GM12878 (cell line): ENCODE measurements around the gene RBBP6. TPM values are rescaled to one million over a fixed set of nuclear protein-coding genes. Genes with fewer than 3 reads are reported as not detected.
A peak's percentile ranks its signal among the peaks of the same experiment; 100 is the strongest.

ENCODE experiments used
- ATAC-seq: fragments of 200-7000 bp; cut with Tn5 transposase; 3 replicates; pipeline ENCODE4 v1.9.1; 2020; ENCODE audit warnings: mild to moderate bottlenecking, moderate library complexity
- BruUV-seq: library from RNA; stranded (reverse); fragments of 400-500 nt; replicated peaks from 2 replicates; lab custom pipeline; 2021; lab: Mats Ljungman, UMichigan
- CTCF ChIA-PET: fragments of 300-600 bp; sonication (Branson Sonifier 250); formaldehyde crosslinking; extraction: SDS; loops from one replicate; lab custom pipeline; 2021; ENCODE audit warnings: inconsistent platforms; lab: Yijun Ruan, JAX
- POLR2A ChIA-PET: fragments of 350-600 bp; formaldehyde crosslinking; extraction: SDS; loops from one replicate; lab custom pipeline; 2021; ENCODE audit warnings: inconsistent platforms; lab: Charles Lee
- RAD21 ChIA-PET: fragments of 300-600 bp; sonication (Branson Sonifier 250); formaldehyde crosslinking; loops from one replicate; lab custom pipeline; 2023; ENCODE audit warnings: antibody characterized with exemption; ENCODE audit not compliant: unreplicated experiment; lab: Charles Lee
- SMC1A ChIA-PET: fragments of 300-600 bp; sonication (Branson Sonifier 250); formaldehyde crosslinking; loops from one replicate; lab custom pipeline; 2023; ENCODE audit not compliant: unreplicated experiment, uncharacterized antibody; lab: Charles Lee
- DNase-seq: peaks from one replicate; pipeline ENCODE4 v3.0.0-alpha.2; 2011; ENCODE audit warnings: low read depth, low spot score
- FAIRE-seq: peaks from 3 replicates; lab custom pipeline; 2011; peaks lifted over from hg19 to GRCh38; lab: Jason Lieb, UNC
- H2AFZ ChIP-seq: 2 replicates; pipeline ENCODE4 v1.6.0; 2011; ENCODE audit warnings: low read depth, low read length, control low read depth; ENCODE audit not compliant: control insufficient read depth
- H3K27ac ChIP-seq: 2 replicates; pipeline ENCODE4 v1.5.1; 2011; ENCODE audit warnings: control low read depth; ENCODE audit not compliant: control insufficient read depth, insufficient read depth
- H3K27me3 ChIP-seq, 2 experiments: replicated peaks in 1 of 2; 2 replicates each; pipeline versions ENCODE4 v1.6.0 to v1.6.1; 2011; ENCODE audit warnings: low read length in 1 of 2; ENCODE audit not compliant: control insufficient read depth in 2 of 2, insufficient read depth in 2 of 2
- H3K36me3 ChIP-seq, 2 experiments: 2 replicates each; pipeline ENCODE4 v1.5.1; 2011; ENCODE audit warnings: low read length in 1 of 2; ENCODE audit not compliant: control insufficient read depth in 2 of 2, insufficient read depth in 2 of 2
- H3K4me1 ChIP-seq: 2 replicates; pipeline ENCODE4 v1.6.1; 2011; ENCODE audit warnings: mild to moderate bottlenecking, low read length, moderate library complexity, mixed read lengths; ENCODE audit not compliant: control insufficient read depth, insufficient read depth
- H3K4me2 ChIP-seq: 2 replicates; pipeline ENCODE4 v1.6.0; 2011; ENCODE audit warnings: control low read depth; ENCODE audit not compliant: control insufficient read depth, insufficient read depth
- H3K4me3 ChIP-seq: fragments of 200-600 bp; sonication (generic); 2 replicates; pipeline ENCODE4 v1.5.1; 2016
- H3K79me2 ChIP-seq: 2 replicates; pipeline ENCODE4 v1.6.0; 2011; ENCODE audit warnings: low read length; ENCODE audit not compliant: control insufficient read depth, insufficient read depth
- H3K9ac ChIP-seq: 2 replicates; pipeline ENCODE4 v1.8.0; 2011; ENCODE audit warnings: low read length, control low read depth, mixed read lengths; ENCODE audit not compliant: control insufficient read depth, insufficient read depth
- H3K9me3 ChIP-seq: replicated peaks from 3 replicates; pipeline ENCODE4 v1.5.1; 2011; ENCODE audit warnings: mild to moderate bottlenecking, low read length; ENCODE audit not compliant: control insufficient read depth, insufficient read depth
- H4K20me1 ChIP-seq: 2 replicates; pipeline ENCODE4 v1.6.0; 2011; ENCODE audit not compliant: control insufficient read depth, insufficient read depth
- ATF3 ChIP-seq: IDR thresholded peaks from 2 replicates; pipeline ENCODE4 v1.6.1; 2011; ENCODE audit warnings: low read depth, mild to moderate bottlenecking, low read length, moderate library complexity, borderline replicate concordance; ENCODE audit errors: extremely low read depth
- E2F8 ChIP-seq: fragments of 450-650 bp; IDR thresholded peaks from 2 replicates; pipeline ENCODE4 v1.6.1; 2018; ENCODE audit warnings: mild to moderate bottlenecking, low read depth, moderate library complexity; ENCODE audit not compliant: partially characterized antibody
- EP300 ChIP-seq, 2 experiments: fragments of 150-350 bp in 1 of 2; IDR thresholded peaks; 2 replicates each; pipeline ENCODE4 v1.6.1; 2011 to 2012; ENCODE audit warnings: low read depth in 2 of 2, low read length in 2 of 2, borderline replicate concordance in 1 of 2, improper control_type of control experiment in 1 of 2, inconsistent platforms in 1 of 2; ENCODE audit not compliant: control insufficient read depth in 1 of 2
- FOXM1 ChIP-seq: IDR thresholded peaks from 2 replicates; pipeline ENCODE4 v1.6.1; 2012; ENCODE audit warnings: low read depth, mild to moderate bottlenecking, inconsistent platforms, low read length, moderate library complexity
- KLF5 ChIP-seq: fragments of 450-650 bp; IDR thresholded peaks from 2 replicates; pipeline ENCODE4 v1.6.1; 2014; ENCODE audit warnings: mild to moderate bottlenecking; ENCODE audit not compliant: partially characterized antibody
- LARP7 ChIP-seq: fragments of 450-650 bp; IDR thresholded peaks from 2 replicates; pipeline ENCODE4 v1.6.1; 2017; ENCODE audit warnings: mild to moderate bottlenecking
- NFYA ChIP-seq: IDR thresholded peaks from 2 replicates; pipeline ENCODE4 v1.6.1; 2011; ENCODE audit warnings: low read depth, mild to moderate bottlenecking, low read length, improper control_type of control experiment, borderline replicate concordance
- RCOR1 ChIP-seq: conservative IDR thresholded peaks from 2 replicates; pipeline ENCODE4 v1.6.1; 2012; ENCODE audit warnings: low read depth, low read length, improper control_type of control experiment
- RELA ChIP-seq: fragments of 450-650 bp; IDR thresholded peaks from 2 replicates; pipeline ENCODE4 v1.8.0; 2014; ENCODE audit warnings: borderline replicate concordance; ENCODE audit not compliant: partially characterized antibody
- RFX5 ChIP-seq: IDR thresholded peaks from 2 replicates; pipeline ENCODE4 v1.6.1; 2011; ENCODE audit warnings: low read depth, low read length, improper control_type of control experiment
- SKIL ChIP-seq: fragments of 450-650 bp; IDR thresholded peaks from 2 replicates; pipeline ENCODE4 v1.6.1; 2017; ENCODE audit warnings: mild to moderate bottlenecking, low read depth, inconsistent platforms; ENCODE audit not compliant: poor library complexity, severe bottlenecking
- ZBTB11 ChIP-seq: fragments of 450-650 bp; formaldehyde crosslinking; IDR thresholded peaks from 2 replicates; pipeline ENCODE4 v1.5.0; 2022; ENCODE audit warnings: mild to moderate bottlenecking, missing genetic modification characterization
- ZNF217 ChIP-seq: fragments of 450-650 bp; IDR thresholded peaks from 2 replicates; pipeline ENCODE4 v1.6.1; 2017; ENCODE audit warnings: antibody characterized with exemption, mild to moderate bottlenecking
- WGBS: methylation state at CpG from one replicate; pipeline ENCODE4 v1.1.6; 2016; ENCODE audit warnings: low lambda C conversion rate; ENCODE audit not compliant: insufficient replicate concordance, insufficient coverage; ENCODE audit errors: missing lambda C conversion rate; 5-methylcytosine and 5-hydroxymethylcytosine counted together
- in situ Hi-C: fragments of 300-500 bp; cut with MboI; formaldehyde crosslinking; loops from 9 replicates; pipeline ENCODE4 v1.14.3; 2018; ENCODE audit warnings: mixed read lengths
- intact Hi-C: fragments of 100-400 bp; cut with micrococcal nuclease; formaldehyde crosslinking; loops from one replicate; pipeline ENCODE4 v1.14.2; 2022; ENCODE audit not compliant: unreplicated experiment
- polyA plus RNA-seq, 11 experiments: library from polyadenylated mRNA; depleted of rRNA in 4 of 11; unstranded in 6 of 11; stranded (reverse) in 5 of 11; fragments of >200 nt; fragmentation: Nextera tagmentation in 4 of 11; fragmentation: Illumina TruSeq in 1 of 11; extraction: Ambion mirVana in 4 of 11; extraction: Trizol in 1 of 11; gene quantifications; 1 replicate in 1 of 11; 2 replicates in 10 of 11; pipeline versions ENCODE4 v1.2.1 to v1.2.3, GENCODE V29; 2011 to 2016; ENCODE audit warnings: inconsistent platforms in 2 of 11, missing spikeins in 2 of 11, low read depth in 1 of 11
- total RNA-seq, 4 experiments: library from RNA; depleted of rRNA in 3 of 4; stranded (reverse); fragments of >200 nt in 3 of 4; fragmentation: Illumina TruSeq in 1 of 4; extraction: Trizol in 1 of 4; gene quantifications; 2 replicates each; pipeline versions ENCODE4 v1.2.1 to v1.2.3, GENCODE V29; 2013 to 2021

Gene RBBP6
- total and polyA plus RNA-seq, 10 of the 15 experiments (the other 5 are each of a cell fraction or from before 2014, with no cell fraction given) = 16.9 to 80.2 (median 36.5) TPM

- DNase-seq (no peak), ATAC-seq (peak; percentile 40), FAIRE-seq (no peak)
- ChIA-PET SMC1A (interaction anchor here (1.0 to 3.1 kb wide), 5 partner anchors 9 to 200 kb away, joined by 3 to 19 read pairs (median 3); no protein-coding TSS in a partner anchor), RAD21 (interaction anchor here (0.5 to 1.3 kb wide), 3 partner anchors 9 to 438 kb away, joined by 3 to 7 read pairs (median 4); no protein-coding TSS in a partner anchor), CTCF (interaction anchor here (1.3 to 2.9 kb wide), 2 partner anchors 9 to 24 kb away, joined by 7 to 13 read pairs; no protein-coding TSS in a partner anchor), POLR2A (interaction anchor here (0.7 to 1.6 kb wide), 5 partner anchors 9 to 1177 kb away, joined by 3 to 6 read pairs (median 3); no protein-coding TSS in a partner anchor)
- peaks cover 62% of the 10 kb centered on the region for H3K79me2 ChIP-seq
- no peak overlapping the region for H2AFZ ChIP-seq
- peaks cover 0 to under 1% of the 10 kb centered on the region in 2 experiments; a peak in 2 of 4 replicates for H3K36me3 ChIP-seq
- in situ Hi-C loops = no loop called here
- peak overlapping the region; percentile 79 for H3K4me3 ChIP-seq
- peaks cover 8% of the 10 kb centered on the region for H4K20me1 ChIP-seq
- under 1% methylated on average over 12 of the region's 12 CpGs for WGBS
- BruUV-seq = TSS peak; percentile 38
- intact Hi-C loops = loop anchor here (5.0 kb wide), 1 partner anchor 122 kb away; no protein-coding TSS in a partner anchor
- H3K27me3 ChIP-seq = no peaks in the 10 kb centered on the region
- peak overlapping the region; percentile 48 for H3K4me2 ChIP-seq
- peak overlapping the region; percentile 97 for H3K27ac ChIP-seq
- peaks cover 3% of the 10 kb centered on the region; the same call in 1 of the 2 replicates for H3K4me1 ChIP-seq
- H3K9ac ChIP-seq = peak overlapping the region; percentile 99
- no peaks in the 10 kb centered on the region for H3K9me3 ChIP-seq
- no peak for TF ChIP-seq EP300 (IDR thresholded peaks at IDR 0.05; ENCODE audit: borderline replicate concordance in 1 of 2, control insufficient read depth in 1 of 2, low read depth in 2 of 2, low read length in 2 of 2)
- TF ChIP-seq ATF3 = no peak
- no peak for TF ChIP-seq E2F8
- no peak for TF ChIP-seq KLF5
- no peak for TF ChIP-seq LARP7
- TF ChIP-seq ZBTB11 (CRISPR knock-in tag) = no peak
- no peak for TF ChIP-seq NFYA
- no peak for TF ChIP-seq RFX5
- TF ChIP-seq RCOR1 = no peak
- no peak for TF ChIP-seq ZNF217
- no peak for TF ChIP-seq SKIL
- TF ChIP-seq RELA = no peak
- TF ChIP-seq FOXM1 = no peak
These were observed 1.3 kb downstream of the RBBP6 start for GRCh38 chr16:24540602-24541210.
